ENCODE measurements around the gene PDHX. TPM values are rescaled to one million over a fixed set of nuclear protein-coding genes. Genes with fewer than 3 reads are reported as not detected.
"Not testable (repeated sequence)": the region's sequence is repeated elsewhere in the genome, so short reads cannot be mapped to it uniquely, and the experiment has no call there.

Gene PDHX
- total RNA-seq: 32.0 TPM in 2 replicates

GRCh38 chr11:34916015-34916842, at the start of gene PDHX, which contains the start of gene APIP:
Gene PDHX, plus strand, starts transcription at chr11:34916618. Its CDS starts 38 bp downstream, at chr11:34916656.
Gene APIP, minus strand, starts transcription at chr11:34916379. Its CDS starts 95 bp downstream, at chr11:34916284.
- Mint-ChIP-seq H3K9me3 (no peaks in the 10 kb centered on the region), H3K4me3 (peak within 1 kb of the TSS; percentile 98), H3K27ac (peak within 1 kb of the TSS; percentile 91), H3K36me3 (ENCODE audit: low read depth) (peaks cover 18% of the 10 kb centered on the region), H3K27me3 (ENCODE audit: insufficient read depth) (no peaks in the 10 kb centered on the region), H3K4me1 (ENCODE audit: low read depth) (peaks cover 42% of the 10 kb centered on the region)
- intact Hi-C loops (cut with micrococcal nuclease): loop anchor here (1.0 to 10.0 kb wide), 18 partner anchors 10 to 1901 kb away; partner anchors contain the start of genes CAPRIN1, DEPDC7, HIPK3 and NAT10
- peak; percentile 90 for DNase-seq (ENCODE audit: low spot score)

- no peaks in the 10 kb centered on the region for H3K36me3 Mint-ChIP-seq (ENCODE audit: low read depth)
- DNase-seq (ENCODE audit: low spot score): no peak
- H3K4me3 Mint-ChIP-seq: no peak overlapping the region
- intact Hi-C loops (cut with micrococcal nuclease): no loop called here
- peaks cover 2% of the 10 kb centered on the region for H3K27me3 Mint-ChIP-seq (ENCODE audit: insufficient read depth)
- H3K27ac Mint-ChIP-seq: no peak overlapping the region
- no peaks in the 10 kb centered on the region for H3K4me1 Mint-ChIP-seq (ENCODE audit: low read depth)
- no peaks in the 10 kb centered on the region for H3K9me3 Mint-ChIP-seq
Measured at GRCh38 chr11:34869425-34869824, 47.0 kb upstream of the PDHX start.

- Mint-ChIP-seq H3K4me1 (ENCODE audit: low read depth) (no peaks in the 10 kb centered on the region), H3K27ac (no peak overlapping the region), H3K9me3 (no peaks in the 10 kb centered on the region), H3K27me3 (ENCODE audit: insufficient read depth) (no peaks in the 10 kb centered on the region), H3K36me3 (ENCODE audit: low read depth) (no peaks in the 10 kb centered on the region), H3K4me3 (no peak overlapping the region)
- intact Hi-C loops (cut with micrococcal nuclease): no loop called here
- no peak for DNase-seq (ENCODE audit: low spot score)
Measured at GRCh38 chr11:34870548-34871196, 45.7 kb upstream of the PDHX start.

GRCh38 chr11:34874202-34874601, 42.2 kb upstream of the PDHX start:
- H3K27ac Mint-ChIP-seq: no peak overlapping the region
- no peak overlapping the region for H3K4me3 Mint-ChIP-seq
- H3K36me3 Mint-ChIP-seq (ENCODE audit: low read depth): no peaks in the 10 kb centered on the region
- no peaks in the 10 kb centered on the region for H3K9me3 Mint-ChIP-seq
- no peak for DNase-seq (ENCODE audit: low spot score)
- no peaks in the 10 kb centered on the region for H3K4me1 Mint-ChIP-seq (ENCODE audit: low read depth)
- no peaks in the 10 kb centered on the region for H3K27me3 Mint-ChIP-seq (ENCODE audit: insufficient read depth)
- intact Hi-C loops (cut with micrococcal nuclease): no loop called here

- Mint-ChIP-seq H3K9me3 (no peaks in the 10 kb centered on the region), H3K27me3 (ENCODE audit: insufficient read depth) (no peaks in the 10 kb centered on the region), H3K27ac (no peak overlapping the region), H3K36me3 (ENCODE audit: low read depth) (peaks cover 6% of the 10 kb centered on the region), H3K4me3 (no peak overlapping the region), H3K4me1 (ENCODE audit: low read depth) (no peaks in the 10 kb centered on the region)
- DNase-seq (ENCODE audit: low spot score): no peak
- intact Hi-C loops (cut with micrococcal nuclease): no loop called here
Measured at GRCh38 chr11:34877375-34877975, 38.9 kb upstream of the PDHX start.

GRCh38 chr11:34881900-34882299, 34.5 kb upstream of the PDHX start:
- intact Hi-C loops (cut with micrococcal nuclease): no loop called here
- Mint-ChIP-seq H3K36me3 (ENCODE audit: low read depth) (peaks cover 9% of the 10 kb centered on the region), H3K9me3 (no peaks in the 10 kb centered on the region), H3K27me3 (ENCODE audit: insufficient read depth) (no peaks in the 10 kb centered on the region), H3K4me1 (ENCODE audit: low read depth) (no peaks in the 10 kb centered on the region), H3K27ac (no peak overlapping the region), H3K4me3 (no peak overlapping the region)
- no peak for DNase-seq (ENCODE audit: low spot score)

GRCh38 chr11:34886609-34887008, 29.8 kb upstream of the PDHX start:
- Mint-ChIP-seq H3K9me3 (no peaks in the 10 kb centered on the region), H3K27ac (no peak overlapping the region), H3K4me3 (no peak overlapping the region), H3K4me1 (ENCODE audit: low read depth) (no peaks in the 10 kb centered on the region), H3K27me3 (ENCODE audit: insufficient read depth) (no peaks in the 10 kb centered on the region), H3K36me3 (ENCODE audit: low read depth) (peaks cover 6% of the 10 kb centered on the region)
- no peak for DNase-seq (ENCODE audit: low spot score)
- intact Hi-C loops (cut with micrococcal nuclease): no loop called here

GRCh38 chr11:34887260-34887659, 29.2 kb upstream of the PDHX start:
- no peak overlapping the region for H3K4me3 Mint-ChIP-seq
- DNase-seq (ENCODE audit: low spot score): no peak
- H3K4me1 Mint-ChIP-seq (ENCODE audit: low read depth): no peaks in the 10 kb centered on the region
- H3K27ac Mint-ChIP-seq: no peak overlapping the region
- peaks cover 3% of the 10 kb centered on the region for H3K36me3 Mint-ChIP-seq (ENCODE audit: low read depth)
- H3K9me3 Mint-ChIP-seq: no peaks in the 10 kb centered on the region
- intact Hi-C loops (cut with micrococcal nuclease): no loop called here
- H3K27me3 Mint-ChIP-seq (ENCODE audit: insufficient read depth): no peaks in the 10 kb centered on the region

- intact Hi-C loops (cut with micrococcal nuclease): loop anchor here (2.0 kb wide), 1 partner anchor 377 kb away; the partner anchor contains the start of gene ELF5
- DNase-seq (ENCODE audit: low spot score): no peak
- Mint-ChIP-seq H3K36me3 (ENCODE audit: low read depth) (no peaks in the 10 kb centered on the region), H3K9me3 (no peaks in the 10 kb centered on the region), H3K27ac (no peak overlapping the region), H3K4me3 (no peak overlapping the region), H3K4me1 (ENCODE audit: low read depth) (no peaks in the 10 kb centered on the region), H3K27me3 (ENCODE audit: insufficient read depth) (no peaks in the 10 kb centered on the region)
Measured at GRCh38 chr11:34890089-34890488, 26.3 kb upstream of the PDHX start.

GRCh38 chr11:34890812-34891211, 25.6 kb upstream of the PDHX start:
- Mint-ChIP-seq H3K27ac (no peak overlapping the region), H3K4me1 (ENCODE audit: low read depth) (no peaks in the 10 kb centered on the region), H3K4me3 (no peak overlapping the region), H3K9me3 (no peaks in the 10 kb centered on the region), H3K27me3 (ENCODE audit: insufficient read depth) (no peaks in the 10 kb centered on the region), H3K36me3 (ENCODE audit: low read depth) (no peaks in the 10 kb centered on the region)
- intact Hi-C loops (cut with micrococcal nuclease): loop anchor here (1.0 to 2.0 kb wide), 2 partner anchors 305 to 378 kb away; partner anchors contain the start of gene ELF5
- no peak for DNase-seq (ENCODE audit: low spot score)

GRCh38 chr11:34891611-34892010, 24.8 kb upstream of the PDHX start:
- no peak overlapping the region for H3K4me3 Mint-ChIP-seq
- H3K9me3 Mint-ChIP-seq: peaks cover 6% of the 10 kb centered on the region
- H3K27ac Mint-ChIP-seq: no peak overlapping the region
- no peaks in the 10 kb centered on the region for H3K27me3 Mint-ChIP-seq (ENCODE audit: insufficient read depth)
- intact Hi-C loops (cut with micrococcal nuclease): loop anchor here (1.0 to 2.0 kb wide), 2 partner anchors 305 to 379 kb away; partner anchors contain the start of gene ELF5
- DNase-seq (ENCODE audit: low spot score): no peak
- H3K36me3 Mint-ChIP-seq (ENCODE audit: low read depth): peaks cover 7% of the 10 kb centered on the region
- no peaks in the 10 kb centered on the region for H3K4me1 Mint-ChIP-seq (ENCODE audit: low read depth)

- no peak for DNase-seq (ENCODE audit: low spot score)
- H3K27me3 Mint-ChIP-seq (ENCODE audit: insufficient read depth): no peaks in the 10 kb centered on the region
- H3K9me3 Mint-ChIP-seq: peaks cover 19% of the 10 kb centered on the region
- H3K4me1 Mint-ChIP-seq (ENCODE audit: low read depth): no peaks in the 10 kb centered on the region
- H3K4me3 Mint-ChIP-seq: no peak overlapping the region
- H3K36me3 Mint-ChIP-seq (ENCODE audit: low read depth): peaks cover 8% of the 10 kb centered on the region
- no peak overlapping the region for H3K27ac Mint-ChIP-seq
- intact Hi-C loops (cut with micrococcal nuclease): no loop called here
Measured at GRCh38 chr11:34893416-34893815, 23.0 kb upstream of the PDHX start.

GRCh38 chr11:34896191-34896590, 20.2 kb upstream of the PDHX start:
- H3K4me3 Mint-ChIP-seq; H3K27ac Mint-ChIP-seq; DNase-seq (ENCODE audit: low spot score); H3K27me3 Mint-ChIP-seq (ENCODE audit: insufficient read depth); H3K4me1 Mint-ChIP-seq (ENCODE audit: low read depth); intact Hi-C loops (cut with micrococcal nuclease): not testable (repeated sequence)
- H3K36me3 Mint-ChIP-seq (ENCODE audit: low read depth): peaks cover 12% of the 10 kb centered on the region
- H3K9me3 Mint-ChIP-seq: peaks cover 43% of the 10 kb centered on the region

Data from activated T-helper 1 cell treated with anti-CD3 and anti-CD28 coated beads, Interleukin-12 subunit alpha, Interleukin-12 subunit beta, Interleukin-2, Interleukin-4 antibody, amounts not matched to agents 30 ng/mL and 10 ng/mL and 1 ng/mL, durations not matched to agents 14 hours and 24 hours and 36 hours (primary cell).